NCI-H345 treated with DMSO at 0.1 percent for 48 hours (cell line): ENCODE results near the gene CEP89.
"Not testable (repeated sequence)": the region's sequence is repeated elsewhere in the genome, so short reads cannot be mapped to it uniquely, and the experiment has no call there.

Experiments
- DNase-seq: peaks from one replicate; lab custom pipeline; 2025; ENCODE audit not compliant: unreplicated experiment; lab: John Stamatoyannopoulos, UW

The CEP89 gene

DNA sequence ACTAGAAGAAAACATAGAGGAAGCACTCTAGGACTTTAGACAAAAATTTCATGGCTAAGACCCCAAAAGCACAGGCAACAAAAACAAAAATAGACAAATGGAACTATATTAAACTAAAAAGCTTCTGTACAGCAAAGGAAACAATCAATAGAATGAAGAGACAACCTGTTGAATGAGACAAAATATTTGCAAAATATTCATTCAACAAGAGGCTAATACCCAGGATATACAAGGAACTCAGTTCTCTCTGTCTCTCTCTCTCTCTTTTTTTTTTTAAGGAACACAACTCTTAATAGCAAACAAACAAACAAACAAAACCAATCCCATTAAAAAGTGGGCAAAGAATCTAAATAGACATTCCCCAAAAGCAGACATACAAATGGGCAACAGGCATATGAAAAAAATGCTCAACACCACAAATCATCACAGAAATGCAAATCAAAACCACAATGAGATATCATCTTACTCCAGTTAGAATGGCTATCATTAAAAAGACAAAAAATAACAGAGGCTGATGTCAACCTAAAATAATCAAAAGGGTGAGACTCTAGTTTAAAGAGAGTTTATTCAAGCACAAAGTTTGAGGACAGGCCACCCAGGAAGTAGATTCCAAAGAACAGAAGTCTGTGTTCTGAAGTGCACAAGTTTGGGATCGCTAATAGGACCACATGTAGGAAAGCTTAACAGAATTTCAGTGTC lies 75.1 kb downstream of the CEP89 start:
- DNase-seq = no peak

DNA sequence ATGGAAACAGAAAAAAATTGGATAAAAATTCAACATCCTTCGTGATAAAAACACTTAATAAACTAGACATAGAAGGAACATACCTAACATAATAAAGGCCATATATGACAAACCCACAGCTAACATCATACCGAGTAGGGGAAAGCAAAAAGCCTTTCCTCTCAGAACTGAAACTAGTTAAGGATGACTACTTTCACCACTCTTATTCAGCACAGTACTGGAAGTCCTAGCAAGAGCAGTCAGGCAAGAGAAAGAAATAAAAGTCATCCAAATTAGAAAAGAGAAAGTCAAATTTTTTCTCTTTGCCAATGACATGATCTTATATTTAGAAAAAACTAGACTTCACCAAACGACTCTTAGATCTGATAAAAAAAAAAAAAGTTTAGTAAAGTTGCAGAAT lies 76.4 kb downstream of the CEP89 start:
- DNase-seq = no peak

DNA sequence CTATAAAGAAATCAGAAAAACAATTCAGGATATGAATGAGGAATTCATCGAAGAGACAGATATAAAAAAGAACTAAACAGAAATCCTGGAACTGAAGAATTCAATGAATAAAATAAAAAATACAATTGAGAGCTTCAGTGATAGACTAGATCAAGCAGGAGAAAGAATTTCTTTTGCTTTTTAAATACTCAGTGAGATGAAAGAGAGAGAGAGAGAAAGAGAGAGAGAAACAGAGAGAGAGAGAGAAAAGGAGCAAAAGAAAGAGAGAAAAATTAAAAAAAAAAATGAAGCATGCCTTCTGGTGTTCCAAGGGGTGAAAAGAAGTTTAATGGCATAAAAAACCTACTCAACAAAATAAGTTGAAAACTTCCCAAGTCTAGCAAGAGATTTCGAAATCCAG lies 80.1 kb downstream of the CEP89 start:
- DNase-seq = no peak

DNA sequence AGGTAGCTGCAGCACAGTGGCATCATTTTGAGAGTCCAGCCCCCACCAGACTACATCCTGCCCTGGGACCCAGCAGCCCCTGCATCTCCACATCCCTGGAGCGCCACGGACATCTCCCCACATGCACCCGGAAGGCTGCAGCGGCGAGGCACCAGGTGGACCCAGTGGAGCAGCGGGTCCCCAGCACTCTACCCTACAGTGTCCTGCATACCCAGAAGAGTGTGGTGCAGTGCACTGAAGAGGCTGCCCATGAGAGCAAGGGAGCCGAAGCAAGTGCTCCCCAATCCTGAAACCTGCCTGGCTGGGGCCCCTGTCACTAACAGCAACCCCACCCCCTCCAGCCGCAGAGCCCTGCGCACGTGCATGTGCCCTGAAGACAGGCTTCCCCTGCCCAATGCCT lies 80.9 kb downstream of the CEP89 start:
- DNase-seq = no peak

DNA sequence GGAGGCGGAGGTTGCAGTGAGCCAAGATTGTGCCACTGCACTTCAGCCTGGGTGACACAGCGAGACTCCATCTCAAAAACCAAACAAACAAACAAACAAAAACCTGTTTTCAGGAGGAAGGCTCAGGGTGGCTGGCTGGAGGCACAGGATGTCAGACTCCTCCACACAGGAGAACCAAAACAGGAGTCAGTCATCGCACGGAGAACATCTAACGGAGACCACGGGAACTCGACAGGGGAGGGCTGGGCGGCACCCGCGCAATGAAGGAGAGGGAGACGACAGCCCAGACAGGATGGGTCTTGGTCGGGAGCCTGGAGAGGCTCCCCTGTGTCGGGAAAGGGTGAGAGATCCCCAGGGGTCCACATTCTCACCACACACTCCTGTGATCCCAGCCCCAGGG lies 81.4 kb downstream of the CEP89 start:
- DNase-seq = no peak

DNA sequence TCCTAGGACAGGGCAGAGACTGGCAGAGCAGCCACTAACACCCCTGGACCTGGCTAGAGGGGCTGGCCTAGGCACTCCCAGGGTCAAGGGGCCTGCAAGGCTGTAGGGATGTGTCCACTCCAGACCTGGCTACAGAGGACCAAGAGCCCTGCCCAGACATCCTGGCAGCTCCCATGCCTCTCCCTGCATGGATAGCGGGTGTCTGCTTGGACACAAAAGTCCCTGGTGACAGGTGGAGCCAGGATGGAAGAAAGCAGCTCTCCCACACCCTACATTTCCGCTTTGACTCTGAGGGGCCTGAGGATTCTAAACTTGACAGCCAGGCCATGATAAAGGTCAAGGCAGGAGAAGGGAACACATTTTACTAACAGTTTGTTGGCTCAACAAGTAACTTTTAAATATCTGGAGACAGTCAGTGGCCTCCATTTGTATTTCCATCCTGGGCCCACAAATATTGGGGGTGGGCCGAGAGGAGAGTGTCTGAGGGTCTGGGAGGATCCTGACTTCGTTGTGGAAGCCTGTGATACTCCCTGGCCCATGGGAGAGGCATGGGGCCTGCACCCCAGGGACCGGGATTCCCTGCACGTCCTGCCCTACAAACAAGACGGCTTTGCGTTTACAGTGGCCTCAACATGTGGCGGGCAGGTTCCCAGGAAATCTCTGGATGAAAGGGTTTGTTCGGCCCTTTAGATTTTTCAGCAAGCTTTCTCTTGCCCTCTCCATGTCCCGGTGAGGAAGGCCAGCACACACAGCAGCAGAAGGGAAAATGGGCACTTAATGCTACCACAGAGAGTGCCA lies 82.4 kb downstream of the CEP89 start:
- no peak for DNase-seq

DNA sequence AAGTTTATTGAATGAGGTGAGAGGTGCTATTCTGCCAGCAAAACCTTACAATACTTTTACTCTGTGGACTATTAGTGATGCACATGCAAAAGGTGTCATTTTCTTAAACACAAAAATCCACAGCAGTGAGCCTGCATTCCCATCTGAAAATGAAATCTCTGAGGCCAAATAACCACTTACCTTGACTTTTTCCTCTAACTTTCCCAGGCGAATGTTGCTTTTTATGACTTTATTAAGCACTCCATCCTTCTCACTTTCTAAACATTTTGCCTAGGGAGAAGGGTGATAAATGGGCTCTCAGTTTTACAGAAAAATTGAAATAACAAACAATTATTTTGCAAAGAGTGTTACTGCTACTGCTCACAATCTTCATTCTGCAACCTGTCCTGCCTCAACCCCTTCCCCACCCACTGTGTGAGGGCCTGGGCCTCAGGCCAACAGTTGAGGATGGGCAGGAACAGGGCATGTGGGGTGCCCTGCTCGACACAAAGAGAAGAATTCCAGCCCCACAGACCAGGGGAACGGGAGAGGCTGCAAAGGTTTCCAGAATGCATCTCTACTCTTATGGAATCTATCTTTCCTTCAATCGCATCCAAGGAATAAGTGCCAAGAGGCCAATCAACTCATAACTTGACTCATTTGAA lies 84.1 kb downstream of the CEP89 start:
- no peak for DNase-seq

DNA sequence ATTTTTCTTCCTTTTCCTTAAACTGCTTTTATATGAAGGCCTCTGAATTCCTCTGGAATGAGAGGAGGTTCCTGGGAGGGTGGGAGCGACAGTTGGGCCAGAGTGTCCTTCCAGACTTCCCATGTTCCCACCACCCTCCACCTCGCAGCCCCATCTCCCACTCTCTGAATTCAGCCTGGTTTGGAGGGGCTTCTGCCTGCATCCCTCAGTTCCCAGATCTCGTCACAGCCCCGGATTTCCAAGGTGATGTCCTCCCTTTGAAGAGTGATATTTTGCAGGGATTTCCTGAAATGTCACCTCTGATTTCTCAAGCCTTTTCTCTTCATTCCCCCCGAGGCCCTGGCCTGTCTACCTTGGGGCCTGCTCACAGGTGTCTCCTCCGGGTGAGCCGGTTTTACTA lies 85.5 kb downstream of the CEP89 start:
- no peak for DNase-seq

DNA sequence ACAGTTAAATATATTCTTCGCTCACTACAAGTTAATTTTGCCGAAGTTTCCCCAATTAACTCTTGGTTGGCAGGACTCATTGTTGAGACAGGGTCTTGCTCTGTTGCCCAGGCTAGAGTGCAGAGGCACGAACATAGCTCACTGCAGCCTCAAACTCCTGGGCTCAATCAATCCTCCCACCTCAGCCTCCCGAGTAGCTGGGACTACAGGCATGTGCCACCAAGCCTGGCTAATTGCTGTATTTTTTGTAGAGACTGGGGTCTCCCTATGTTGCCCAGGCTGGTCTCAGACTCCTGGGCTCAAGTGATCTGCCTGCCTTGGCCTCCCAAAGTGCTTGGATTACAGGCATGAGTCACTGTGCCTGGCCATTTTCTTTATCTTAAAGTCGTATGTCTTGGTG lies 86.5 kb downstream of the CEP89 start:
- DNase-seq = not testable (repeated sequence)

DNA sequence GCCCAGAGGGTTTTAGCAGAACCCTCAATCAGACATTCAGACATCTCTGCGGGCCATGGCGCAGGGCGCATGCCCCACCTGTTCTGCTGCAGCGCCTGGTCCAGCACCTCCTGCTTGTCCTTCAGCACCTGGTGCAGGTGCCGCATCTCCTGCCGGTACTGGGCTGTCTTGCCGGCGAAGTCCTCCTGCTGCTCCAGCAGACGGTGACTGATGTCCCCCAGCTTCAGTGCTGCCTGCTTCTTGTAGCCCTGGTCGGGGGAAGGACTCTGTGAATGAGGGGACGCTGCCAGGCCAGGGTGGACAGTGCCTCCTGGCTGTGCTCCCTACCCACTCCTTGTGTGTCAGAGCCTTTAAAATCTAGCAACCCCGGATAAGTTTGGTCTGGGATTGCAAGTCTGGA lies 90.0 kb downstream of the CEP89 start:
- no peak for DNase-seq

DNA sequence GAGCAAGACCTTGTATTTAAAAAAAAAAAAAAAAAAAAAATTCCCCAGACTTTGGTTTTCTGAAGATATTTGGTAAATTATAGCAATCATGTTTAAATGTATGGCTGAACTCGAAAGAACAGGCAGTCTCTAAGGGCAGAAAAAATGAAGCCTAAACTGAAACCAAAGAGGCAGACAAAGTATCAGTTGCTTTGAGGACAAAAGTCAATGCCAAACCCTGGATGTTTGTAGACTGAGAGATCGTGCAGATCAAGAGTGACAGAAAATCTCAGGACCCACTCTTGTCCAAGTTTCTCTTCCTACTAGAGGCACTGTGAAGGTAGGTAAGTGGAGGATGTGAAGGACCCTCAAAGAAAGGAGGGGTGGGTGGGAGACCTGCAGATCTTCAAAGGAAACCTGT lies 91.1 kb downstream of the CEP89 start:
- DNase-seq = no peak

DNA sequence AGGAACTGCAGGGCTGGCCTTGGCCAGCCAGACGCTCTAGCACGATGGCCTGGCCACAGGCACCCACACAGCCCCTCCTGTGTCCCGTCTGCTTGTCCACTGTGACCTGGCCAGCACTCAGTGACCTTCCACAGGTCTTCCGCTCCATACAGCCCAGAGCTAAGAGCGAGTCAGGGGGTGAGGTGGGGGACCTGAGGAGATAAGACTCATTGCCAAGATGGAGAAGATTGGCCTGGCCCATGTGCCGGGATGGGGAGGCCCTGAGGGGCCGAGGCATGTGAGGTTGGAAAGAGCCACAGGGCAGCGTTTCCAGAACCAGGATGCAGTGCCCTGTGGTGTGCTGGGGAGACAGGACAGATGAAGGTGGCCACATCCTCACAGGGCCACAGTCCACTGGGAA lies 92.0 kb downstream of the CEP89 start:
- no peak for DNase-seq

DNA sequence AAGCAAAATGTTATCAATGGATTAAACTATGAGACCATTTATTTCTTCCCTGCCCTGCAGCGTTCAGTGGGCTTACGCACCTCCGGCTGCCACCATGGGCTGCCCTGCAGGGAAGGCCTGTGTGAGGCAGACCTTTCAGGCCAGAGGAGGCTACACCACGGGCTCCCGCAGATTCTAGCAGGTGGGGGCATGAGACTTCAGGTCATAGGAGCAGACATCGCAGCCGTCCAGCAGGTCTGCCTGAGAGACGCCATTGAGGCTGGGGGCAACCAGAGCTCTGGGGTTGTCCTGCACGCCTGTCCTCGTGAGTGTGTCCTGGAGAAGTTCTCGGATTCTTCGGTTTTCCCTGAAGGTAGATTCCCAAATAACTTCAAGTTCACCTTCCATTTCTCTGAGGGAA lies 92.8 kb downstream of the CEP89 start:
- DNase-seq = no peak

DNA sequence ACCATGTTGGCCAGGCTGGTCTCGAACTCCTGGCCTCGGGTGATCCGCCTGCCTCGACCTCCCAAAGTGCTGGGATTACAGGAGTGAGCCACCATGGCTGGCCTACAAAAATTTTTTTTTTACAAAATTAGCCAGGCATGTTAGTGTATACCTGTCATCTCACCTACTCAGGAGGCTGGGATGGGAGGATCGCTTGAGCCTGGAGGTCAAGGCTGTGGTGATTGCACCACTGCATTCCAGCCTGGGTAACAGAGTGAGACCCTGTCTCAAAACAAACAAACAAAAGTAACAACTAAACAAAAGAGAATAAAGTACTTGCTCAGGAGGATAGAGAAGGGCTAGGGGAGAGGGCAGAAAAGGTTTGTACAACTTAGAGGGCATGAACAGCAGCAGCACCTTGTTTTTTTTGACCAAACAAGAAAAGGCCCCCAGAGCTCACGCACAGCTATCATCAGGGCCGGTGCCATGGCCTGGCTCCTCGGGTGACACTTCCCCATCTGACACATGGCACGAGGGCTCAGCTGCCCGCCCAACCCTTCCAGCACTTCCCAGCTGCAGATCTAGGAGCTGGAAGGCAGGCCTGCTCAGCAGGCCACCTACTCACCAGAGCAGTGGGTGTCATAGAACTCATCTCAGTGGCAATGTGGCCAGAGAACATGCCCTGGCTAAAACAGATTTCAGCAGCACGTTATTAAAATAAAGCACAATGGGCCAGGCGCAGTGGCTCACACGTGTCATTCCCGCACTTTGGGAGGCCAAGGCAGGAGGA lies 93.6 kb downstream of the CEP89 start:
- no peak for DNase-seq

DNA sequence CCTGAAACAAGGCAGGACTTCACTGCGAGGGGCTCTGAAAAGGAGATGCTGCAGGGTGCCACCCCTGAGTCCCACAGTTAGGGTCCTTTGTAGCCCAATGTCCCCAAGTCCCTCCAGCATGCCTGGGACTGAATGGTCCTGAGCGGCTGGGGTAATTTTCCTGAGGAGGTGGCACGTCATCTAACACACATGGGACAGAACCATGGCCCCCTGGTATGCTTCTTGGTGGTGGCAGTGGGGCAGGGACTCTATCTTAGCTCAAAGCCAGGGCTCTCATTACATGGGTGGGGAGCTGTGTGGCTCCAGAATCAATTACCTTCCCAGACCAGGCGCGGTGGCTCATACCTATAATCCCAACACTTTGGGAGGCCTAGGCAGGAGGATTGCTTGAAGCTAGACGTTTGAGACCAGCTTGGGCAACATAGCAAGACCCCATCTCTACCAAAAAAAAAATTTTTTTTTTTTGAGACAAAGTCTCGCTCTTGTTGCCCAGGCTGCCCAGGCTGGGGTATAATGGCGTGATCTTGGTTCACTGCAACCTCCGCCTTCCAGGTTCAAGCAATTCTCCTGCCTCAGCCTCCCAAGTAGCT lies 94.3 kb downstream of the CEP89 start:
- DNase-seq = no peak

DNA sequence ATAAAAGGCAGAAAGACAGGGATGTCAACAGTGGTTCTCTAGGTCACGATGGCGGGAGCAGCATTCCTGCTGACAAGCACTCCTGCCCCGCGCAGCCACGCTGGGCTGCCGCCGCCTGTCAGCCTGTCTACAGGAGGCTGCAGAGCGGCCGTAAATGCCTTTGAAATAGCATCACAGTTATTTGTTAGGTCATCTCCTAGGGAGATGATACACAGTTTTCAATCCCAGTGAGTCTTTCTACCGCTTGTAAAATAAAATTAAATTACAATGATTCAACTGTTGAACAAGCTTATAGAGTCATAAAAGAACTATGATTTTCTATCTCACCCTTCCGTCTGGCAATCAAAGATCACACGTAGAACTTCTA lies 94.9 kb downstream of the CEP89 start:
- DNase-seq = no peak

DNA sequence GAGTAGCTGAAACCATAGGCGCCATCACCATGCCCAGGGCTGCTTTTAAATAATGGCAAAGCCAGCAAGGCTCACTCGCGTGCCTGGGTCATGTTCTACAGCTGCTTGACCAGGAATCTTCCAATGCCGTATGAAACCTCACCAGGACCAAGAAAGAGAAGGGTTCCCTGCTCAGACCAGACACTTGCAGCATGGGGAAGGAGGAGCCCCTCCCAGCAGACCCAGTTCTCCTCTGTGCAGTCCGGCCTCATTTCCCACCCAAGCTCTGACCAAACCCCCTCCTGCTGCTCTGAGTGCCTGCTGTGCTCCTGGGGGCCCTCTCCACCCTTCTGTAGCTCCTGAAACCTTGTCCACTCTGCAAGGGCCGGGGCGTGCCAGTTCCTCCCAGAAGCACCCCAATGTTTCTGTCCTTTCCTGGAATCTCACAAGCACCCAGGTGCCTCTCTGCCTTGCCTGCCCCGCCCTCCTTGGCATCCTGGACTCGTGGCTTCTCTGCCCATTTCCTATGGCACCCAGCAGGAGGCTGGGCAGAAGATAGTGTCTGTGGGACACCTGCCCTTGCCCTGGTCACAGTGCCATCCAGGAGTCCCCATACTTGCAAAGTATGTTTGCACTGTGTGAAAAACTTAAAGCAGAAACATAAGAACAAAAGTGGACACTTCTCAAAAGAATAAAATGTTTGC lies 95.4 kb downstream of the CEP89 start:
- no peak for DNase-seq

DNA sequence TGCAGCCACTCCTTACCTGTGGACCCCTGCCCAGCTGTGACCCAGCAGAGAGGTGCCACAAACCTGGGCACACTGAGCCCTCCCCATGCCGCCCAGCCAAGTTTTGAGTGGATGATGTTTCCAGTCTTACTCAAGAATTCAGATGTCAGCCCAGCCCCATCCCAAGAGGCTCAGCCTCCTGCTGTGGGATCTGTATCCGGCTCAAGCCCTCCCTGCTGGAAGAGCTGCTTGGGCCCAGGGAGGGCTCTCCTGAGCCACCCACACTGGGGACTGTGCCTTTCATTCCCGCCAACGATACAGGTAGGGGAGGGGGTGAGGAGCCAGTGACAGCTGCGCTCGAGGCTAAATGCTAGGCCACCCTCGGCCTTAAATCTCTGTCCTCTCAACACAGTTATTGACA lies 96.3 kb downstream of the CEP89 start:
- no peak for DNase-seq

DNA sequence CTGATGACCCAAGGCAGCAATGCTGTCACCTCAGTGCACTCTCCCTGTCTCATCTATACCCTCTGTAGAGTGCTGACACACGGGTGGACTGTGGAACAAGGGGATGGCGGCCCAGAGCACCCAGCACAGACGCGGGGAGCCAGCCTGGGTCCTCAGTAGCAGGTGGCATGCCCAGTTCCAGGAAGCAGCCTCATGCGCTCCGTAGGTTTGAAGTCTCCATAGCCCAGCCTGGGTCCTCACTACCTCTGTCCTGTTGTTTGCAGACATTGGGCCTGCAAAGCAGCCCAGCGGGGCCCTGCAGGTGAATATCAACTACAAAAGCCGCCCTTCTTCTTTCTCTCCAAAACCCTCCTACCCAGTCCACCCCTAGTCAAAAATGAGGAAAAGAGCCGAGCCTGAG lies 97.2 kb downstream of the CEP89 start:
- DNase-seq = no peak

DNA sequence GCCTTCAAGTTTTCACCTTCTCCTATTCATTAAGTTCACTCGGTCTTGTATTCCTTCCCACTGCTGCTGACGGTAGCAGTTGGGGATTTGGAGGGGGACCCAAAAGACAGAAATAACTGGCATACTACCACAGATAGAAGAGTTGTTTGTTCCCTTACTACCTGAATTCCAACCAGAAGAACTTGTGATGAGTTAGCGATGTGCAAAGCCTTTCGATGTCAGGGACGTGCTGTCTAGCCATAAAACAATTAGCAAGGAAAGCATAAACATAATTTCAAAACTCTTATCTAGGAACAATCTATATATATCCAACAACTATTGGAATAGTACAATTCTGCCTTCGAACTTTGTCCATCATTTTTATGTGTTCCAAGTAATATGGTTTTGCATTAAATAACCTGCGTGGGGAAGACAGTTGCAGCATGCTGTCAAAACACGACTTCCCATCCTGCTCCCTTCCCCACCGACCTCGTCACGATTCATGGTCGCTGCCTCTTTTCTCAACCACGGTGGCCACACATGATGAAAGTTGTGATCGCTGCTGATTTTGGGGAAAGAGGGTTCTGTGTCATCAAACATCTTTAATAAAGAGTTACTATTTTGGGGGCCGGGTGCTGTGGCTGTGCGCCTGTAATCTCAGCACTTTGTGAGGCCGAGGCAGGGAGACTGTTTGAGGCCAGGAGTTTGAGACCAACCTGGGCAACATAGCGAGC lies 98.4 kb downstream of the CEP89 start:
- DNase-seq = no peak
